ENCODE data around the gene CYP27C1. TPM values are rescaled to one million over a fixed set of nuclear protein-coding genes. Genes with fewer than 3 reads are reported as not detected.
"Not testable (repeated sequence)": the region's sequence is repeated elsewhere in the genome, so short reads cannot be mapped to it uniquely, and the experiment has no call there.

Gene CYP27C1
- total and polyA plus RNA-seq, 12 donors: 0.07 to 0.20 (median 0.13) TPM; not detected in 6

DNA sequence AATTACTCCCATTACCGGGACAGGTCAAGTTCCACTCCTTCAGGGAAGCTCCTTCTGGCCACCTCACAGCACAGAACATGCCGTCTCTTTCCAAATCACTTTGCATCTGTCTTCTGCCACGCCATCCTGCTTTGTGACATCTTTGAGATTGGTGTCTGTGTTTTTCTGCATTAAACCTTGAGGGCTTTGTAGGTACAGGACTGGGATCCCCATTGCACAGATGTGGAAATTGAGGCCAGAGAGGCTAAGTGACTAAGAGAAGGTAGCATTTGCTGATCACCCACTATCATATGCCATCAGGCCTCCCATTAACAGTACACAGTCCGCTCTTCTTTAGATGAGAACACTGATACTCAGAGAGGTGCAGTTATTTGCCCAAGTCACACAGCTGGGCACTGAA lies 9.5 kb upstream of the CYP27C1 start:
- WGBS, 2 donors: 96 to 97% methylated on average over 4 of the region's 4 CpGs
- H3K36me3 ChIP-seq: no peaks in the 10 kb centered on the region
- intact Hi-C loops (cut with DNase I): no loop called here
- no peak overlapping the region for H3K27ac ChIP-seq
- no peak overlapping the region for H3K4me3 ChIP-seq
- H3K27me3 ChIP-seq: peaks cover 0 to 39% (median 25%) of the 10 kb centered on the region in 7 donors
- H3K9me3 ChIP-seq: peaks cover 0 to 14% (median 0%) of the 10 kb centered on the region in 11 donors
- ATAC-seq: no peak
- TF ChIP-seq, protein P1, sequence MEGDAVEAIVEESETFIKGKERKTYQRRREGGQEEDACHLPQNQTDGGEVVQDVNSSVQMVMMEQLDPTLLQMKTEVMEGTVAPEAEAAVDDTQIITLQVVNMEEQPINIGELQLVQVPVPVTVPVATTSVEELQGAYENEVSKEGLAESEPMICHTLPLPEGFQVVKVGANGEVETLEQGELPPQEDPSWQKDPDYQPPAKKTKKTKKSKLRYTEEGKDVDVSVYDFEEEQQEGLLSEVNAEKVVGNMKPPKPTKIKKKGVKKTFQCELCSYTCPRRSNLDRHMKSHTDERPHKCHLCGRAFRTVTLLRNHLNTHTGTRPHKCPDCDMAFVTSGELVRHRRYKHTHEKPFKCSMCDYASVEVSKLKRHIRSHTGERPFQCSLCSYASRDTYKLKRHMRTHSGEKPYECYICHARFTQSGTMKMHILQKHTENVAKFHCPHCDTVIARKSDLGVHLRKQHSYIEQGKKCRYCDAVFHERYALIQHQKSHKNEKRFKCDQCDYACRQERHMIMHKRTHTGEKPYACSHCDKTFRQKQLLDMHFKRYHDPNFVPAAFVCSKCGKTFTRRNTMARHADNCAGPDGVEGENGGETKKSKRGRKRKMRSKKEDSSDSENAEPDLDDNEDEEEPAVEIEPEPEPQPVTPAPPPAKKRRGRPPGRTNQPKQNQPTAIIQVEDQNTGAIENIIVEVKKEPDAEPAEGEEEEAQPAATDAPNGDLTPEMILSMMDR (IDR thresholded peaks at IDR 0.05): no peak
- H3K4me1 ChIP-seq: no peaks in the 10 kb centered on the region
- no peak for DNase-seq

DNA sequence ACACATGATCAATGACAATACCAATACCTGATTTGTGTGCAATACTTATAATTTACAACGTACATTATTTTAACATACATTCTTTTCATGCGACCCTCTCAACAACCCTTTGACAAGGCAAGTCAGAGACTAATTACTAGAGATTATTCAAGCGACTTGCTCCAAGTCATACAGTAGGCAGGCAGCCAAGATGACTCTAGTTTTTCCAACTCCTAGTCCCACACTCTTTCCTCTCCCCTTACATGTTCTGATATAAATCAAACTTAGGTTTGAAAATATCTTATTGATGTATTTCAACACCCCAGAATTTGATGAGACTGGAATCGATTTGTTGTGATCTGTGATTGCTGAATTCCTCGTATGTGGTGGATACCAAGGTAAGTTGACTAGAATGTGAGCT lies 8.0 kb upstream of the CYP27C1 start:
- H3K4me1 ChIP-seq: no peaks in the 10 kb centered on the region
- intact Hi-C loops (cut with DNase I): no loop called here
- DNase-seq: no peak
- no peak for ATAC-seq
- H3K27me3 ChIP-seq: peaks cover 0 to 54% (median 38%) of the 10 kb centered on the region in 7 donors
- H3K36me3 ChIP-seq: no peaks in the 10 kb centered on the region
- no peak overlapping the region for H3K4me3 ChIP-seq
- peaks cover 0 to 14% (median 0%) of the 10 kb centered on the region in 11 donors for H3K9me3 ChIP-seq
- TF ChIP-seq, protein P1 (IDR thresholded peaks at IDR 0.05): no peak
- 60 to 68% methylated on average over 5 of the region's 5 CpGs for WGBS, 2 donors
- no peak overlapping the region for H3K27ac ChIP-seq

DNA sequence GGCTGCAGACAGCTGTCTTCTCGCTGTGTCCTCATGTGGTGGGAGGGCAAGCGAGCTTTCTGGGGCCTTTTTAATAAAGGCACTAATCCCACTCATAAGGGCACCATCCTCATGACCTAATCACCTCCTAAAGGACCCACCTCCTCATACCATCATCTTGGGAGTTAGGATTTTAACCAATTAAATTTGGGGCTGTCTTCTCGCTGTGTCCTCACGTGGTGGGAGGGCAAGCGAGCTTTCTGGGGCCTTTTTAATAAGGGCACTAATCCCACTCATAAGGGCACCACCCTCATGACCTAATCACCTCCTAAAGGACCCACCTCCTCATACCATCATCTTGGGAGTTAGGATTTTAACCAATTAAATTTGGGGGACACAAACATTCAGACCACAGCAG lies 7.2 kb upstream of the CYP27C1 start:
- H3K36me3 ChIP-seq; H3K4me3 ChIP-seq; DNase-seq; intact Hi-C loops (cut with DNase I); H3K27ac ChIP-seq; ATAC-seq; H3K4me1 ChIP-seq: not testable (repeated sequence)
- WGBS, 2 donors: 95 to 97% methylated on average over 5 of the region's 5 CpGs
- peaks cover 0 to 62% (median 47%) of the 10 kb centered on the region in 7 donors for H3K27me3 ChIP-seq
- H3K9me3 ChIP-seq: peaks cover 0 to 14% (median 0%) of the 10 kb centered on the region in 11 donors

DNA sequence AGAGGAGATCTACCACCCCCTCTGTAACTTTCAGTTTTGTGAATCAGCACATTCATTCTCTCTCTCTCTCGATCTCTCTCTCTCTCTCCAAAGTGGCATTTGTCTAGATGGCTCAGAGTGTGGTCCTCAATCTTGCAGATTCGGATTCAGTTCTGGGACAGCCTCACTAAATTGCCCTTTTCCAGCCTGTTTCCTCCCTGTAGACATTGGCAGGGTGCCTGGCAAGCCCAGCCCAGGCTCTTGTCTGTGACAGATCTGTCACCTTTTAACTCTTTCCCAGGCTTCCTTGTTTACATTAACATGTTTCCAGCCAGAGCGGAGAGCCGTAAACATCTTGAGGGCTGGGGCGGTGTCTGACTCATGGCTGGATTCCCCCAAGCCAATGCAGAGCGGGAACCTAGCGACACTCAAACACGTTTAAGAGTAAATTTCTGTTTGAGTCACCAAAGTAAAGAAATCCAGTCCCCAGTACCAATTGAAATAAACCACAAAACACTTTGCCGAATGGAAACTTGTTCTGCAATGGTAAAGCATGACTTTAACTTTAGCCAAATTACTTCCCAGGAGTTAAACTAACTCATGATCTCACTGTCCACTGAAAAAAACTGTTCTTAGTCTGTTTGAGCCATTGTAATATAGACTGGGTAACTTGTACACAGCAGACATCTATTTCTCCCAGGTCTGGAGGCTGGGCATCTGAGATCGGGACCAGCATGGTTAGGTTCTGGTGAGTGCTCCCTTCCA lies 6.6 kb upstream of the CYP27C1 start:
- TF ChIP-seq, protein P1 (IDR thresholded peaks at IDR 0.05): no peak
- Histone ChIP-seq H3K27ac (no peak overlapping the region), H3K9me3 (peaks cover 0 to 14% (median 0%) of the 10 kb centered on the region in 11 donors), H3K36me3 (no peaks in the 10 kb centered on the region), H3K4me3 (no peak overlapping the region), H3K4me1 (no peaks in the 10 kb centered on the region), H3K27me3 (peaks cover 0 to 68% (median 52%) of the 10 kb centered on the region in 7 donors)
- no peak for ATAC-seq
- no peak for DNase-seq
- intact Hi-C loops (cut with DNase I): no loop called here
- 39 to 55% methylated on average over 10 of the region's 10 CpGs for WGBS, 2 donors

DNA sequence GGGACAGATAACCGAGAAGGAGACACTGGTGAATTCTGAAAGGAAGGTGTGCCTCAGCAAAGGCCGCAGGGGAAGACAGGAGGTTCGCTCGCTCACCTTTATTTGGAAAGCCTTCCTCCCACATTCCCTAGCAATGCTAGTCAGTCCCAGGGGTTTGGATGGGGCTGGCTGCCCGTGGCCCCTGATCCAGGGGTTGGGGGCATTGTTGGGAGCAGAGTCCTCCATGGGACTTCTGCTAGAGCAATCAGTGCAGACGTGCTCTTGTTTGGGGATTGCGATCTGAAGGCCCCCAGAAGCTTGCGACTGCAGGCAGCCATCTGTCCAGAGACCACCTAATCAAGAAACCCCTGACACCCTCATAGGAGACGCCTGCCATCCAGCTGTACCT lies 6.0 kb upstream of the CYP27C1 start:
- Histone ChIP-seq H3K27me3 (peaks cover 0 to 73% (median 58%) of the 10 kb centered on the region in 7 donors), H3K27ac (no peak overlapping the region), H3K4me1 (no peaks in the 10 kb centered on the region), H3K4me3 (no peak overlapping the region), H3K9me3 (peaks cover 0 to 14% (median 0%) of the 10 kb centered on the region in 11 donors), H3K36me3 (no peaks in the 10 kb centered on the region)
- ATAC-seq: no peak
- no peak for DNase-seq
- TF ChIP-seq, protein P1 (IDR thresholded peaks at IDR 0.05): no peak
- intact Hi-C loops (cut with DNase I): no loop called here
- 64 to 70% methylated on average over 9 of the region's 9 CpGs for WGBS, 2 donors

Data from heart right ventricle (tissue), 16 donors.